HAP-1 (cell line): ENCODE results near the gene BTBD7.

Experiments used
- DNase-seq, 2 experiments: peaks; one replicate each; pipeline ENCODE4 v3.0.0-alpha.2; 2016 to 2020; ENCODE audit warnings: low spot score in 2 of 2
- H3K27me3 ChIP-seq: fragments of 250-450 bp; sonication (Bioruptor Pico); 2 replicates; pipeline ENCODE4 v1.5.1; 2020; ENCODE audit warnings: low read depth, mild to moderate bottlenecking, moderate library complexity
- H3K36me3 ChIP-seq: fragments of 250-450 bp; sonication (Bioruptor Pico); replicated peaks from 2 replicates; pipeline ENCODE4 v1.5.1; 2020; ENCODE audit warnings: mild to moderate bottlenecking
- H3K4me1 ChIP-seq: fragments of 250-450 bp; sonication (Bioruptor Pico); 2 replicates; pipeline ENCODE4 v1.5.1; 2020; ENCODE audit warnings: mild to moderate bottlenecking
- H3K4me3 ChIP-seq: fragments of 250-450 bp; sonication (Bioruptor Pico); 2 replicates; pipeline ENCODE4 v1.5.1; 2020; ENCODE audit warnings: mild to moderate bottlenecking, moderate library complexity
- H3K9me3 ChIP-seq: fragments of 250-450 bp; sonication (Bioruptor Pico); 2 replicates; pipeline ENCODE4 v1.5.1; 2020; ENCODE audit warnings: mild to moderate bottlenecking, moderate library complexity
- in situ Hi-C: fragments of 300-500 bp; cut with MboI; formaldehyde crosslinking; loops from 3 replicates; pipeline ENCODE4 v1.14.3; 2020; ENCODE audit warnings: low sequenced_read_pairs, inconsistent platforms, mixed read lengths

Gene BTBD7

GRCh38 chr14:93343266-93343665 is 10.4 kb upstream of the BTBD7 start:
- Histone ChIP-seq H3K4me3 (no peak overlapping the region), H3K4me1 (peaks cover 25% of the 10 kb centered on the region), H3K9me3 (peaks cover 17% of the 10 kb centered on the region), H3K36me3 (peaks cover 6% of the 10 kb centered on the region; the same call in 1 of the 2 replicates), H3K27me3 (no peaks in the 10 kb centered on the region)
- in situ Hi-C loops: no loop called here
- DNase-seq: peak in 1 of 2 experiments; percentile 88

GRCh38 chr14:93337884-93338283 is 5.0 kb upstream of the BTBD7 start:
- Histone ChIP-seq H3K4me1 (peaks cover 21% of the 10 kb centered on the region), H3K27me3 (no peaks in the 10 kb centered on the region), H3K4me3 (no peak overlapping the region), H3K9me3 (peaks cover 15% of the 10 kb centered on the region), H3K36me3 (peaks cover 5% of the 10 kb centered on the region; the same call in 1 of the 2 replicates)
- DNase-seq: no peak
- in situ Hi-C loops: no loop called here

- H3K36me3 ChIP-seq: no peaks in the 10 kb centered on the region
- no peaks in the 10 kb centered on the region for H3K27me3 ChIP-seq
- DNase-seq: no peak
- H3K9me3 ChIP-seq: peaks cover 13% of the 10 kb centered on the region
- H3K4me1 ChIP-seq: peaks cover 16% of the 10 kb centered on the region
- H3K4me3 ChIP-seq: no peak overlapping the region
- in situ Hi-C loops: no loop called here
Measured at GRCh38 chr14:93337143-93337753, 4.4 kb upstream of the BTBD7 start.

GRCh38 chr14:93333631-93334103 is 831 bp upstream of the BTBD7 start:
- no peaks in the 10 kb centered on the region for H3K27me3 ChIP-seq
- H3K9me3 ChIP-seq: peaks cover 4% of the 10 kb centered on the region
- in situ Hi-C loops: no loop called here
- H3K4me1 ChIP-seq: peaks cover 25% of the 10 kb centered on the region
- H3K36me3 ChIP-seq: no peaks in the 10 kb centered on the region
- H3K4me3 ChIP-seq: peak overlapping the region; percentile 61
- DNase-seq: no peak

GRCh38 chr14:93332397-93332852 is 411 bp downstream of the BTBD7 start:
- Histone ChIP-seq H3K9me3 (peaks cover 4% of the 10 kb centered on the region), H3K4me3 (peak overlapping the region; percentile 61), H3K27me3 (no peaks in the 10 kb centered on the region), H3K4me1 (peaks cover 25% of the 10 kb centered on the region), H3K36me3 (no peaks in the 10 kb centered on the region)
- DNase-seq: peak; percentile 24 to 70
- in situ Hi-C loops: no loop called here

- DNase-seq: peak in 1 of 2 experiments; percentile 22
- Histone ChIP-seq H3K4me3 (peak overlapping the region; percentile 61), H3K36me3 (no peaks in the 10 kb centered on the region), H3K9me3 (peaks cover 4% of the 10 kb centered on the region; the same call in 1 of the 2 replicates), H3K4me1 (peaks cover 25% of the 10 kb centered on the region), H3K27me3 (no peaks in the 10 kb centered on the region)
- in situ Hi-C loops: no loop called here
Measured at GRCh38 chr14:93331728-93332396, 974 bp downstream of the BTBD7 start.

GRCh38 chr14:93331002-93331727 is 1.7 kb downstream of the BTBD7 start:
- Histone ChIP-seq H3K9me3 (no peaks in the 10 kb centered on the region), H3K4me3 (peak overlapping the region; percentile 61), H3K27me3 (no peaks in the 10 kb centered on the region), H3K4me1 (peaks cover 25% of the 10 kb centered on the region), H3K36me3 (no peaks in the 10 kb centered on the region)
- DNase-seq: peak in 1 of 2 experiments; percentile 34
- in situ Hi-C loops: no loop called here

GRCh38 chr14:93330609-93331000 is 2.2 kb downstream of the BTBD7 start:
- in situ Hi-C loops: no loop called here
- DNase-seq: no peak
- H3K27me3 ChIP-seq: no peaks in the 10 kb centered on the region
- no peaks in the 10 kb centered on the region for H3K9me3 ChIP-seq
- H3K4me3 ChIP-seq: no peak overlapping the region
- peaks cover 25% of the 10 kb centered on the region for H3K4me1 ChIP-seq
- no peaks in the 10 kb centered on the region; the same call in 1 of the 2 replicates for H3K36me3 ChIP-seq

DNA sequence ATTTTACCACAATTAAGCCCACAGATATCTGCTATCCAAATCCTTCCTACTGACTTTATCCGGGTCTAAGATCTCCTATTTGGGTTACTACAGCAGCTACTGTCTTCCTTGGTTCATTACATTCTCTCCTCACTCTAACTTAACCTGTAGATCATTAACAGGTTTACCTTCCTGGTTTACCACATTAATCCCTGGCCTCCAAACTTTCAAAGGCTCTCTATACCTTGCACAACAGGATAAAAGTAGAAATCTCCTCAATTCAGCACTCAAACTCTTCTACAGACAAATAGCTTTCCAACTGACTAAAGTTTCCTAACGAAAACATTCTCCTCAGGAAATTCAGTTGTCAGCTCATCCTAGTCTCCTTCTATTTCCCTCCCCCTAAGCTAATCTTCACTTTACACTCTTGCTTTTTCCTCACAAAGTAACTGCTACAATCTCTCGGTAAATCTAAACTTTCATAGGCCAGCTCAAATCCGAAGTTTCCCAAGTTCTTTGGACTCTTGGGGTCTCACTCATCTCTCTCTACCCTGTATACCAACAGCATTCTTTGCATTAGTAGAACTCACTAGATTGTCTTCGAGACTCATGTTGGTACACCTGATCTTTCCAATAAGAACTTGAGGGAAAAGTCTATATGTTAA is 2.7 kb downstream of the BTBD7 start:
- no peaks in the 10 kb centered on the region for H3K9me3 ChIP-seq
- H3K27me3 ChIP-seq: no peaks in the 10 kb centered on the region
- no peak overlapping the region for H3K4me3 ChIP-seq
- DNase-seq: no peak
- in situ Hi-C loops: no loop called here
- peaks cover 25% of the 10 kb centered on the region for H3K4me1 ChIP-seq
- H3K36me3 ChIP-seq: no peaks in the 10 kb centered on the region; the same call in 1 of the 2 replicates

DNA sequence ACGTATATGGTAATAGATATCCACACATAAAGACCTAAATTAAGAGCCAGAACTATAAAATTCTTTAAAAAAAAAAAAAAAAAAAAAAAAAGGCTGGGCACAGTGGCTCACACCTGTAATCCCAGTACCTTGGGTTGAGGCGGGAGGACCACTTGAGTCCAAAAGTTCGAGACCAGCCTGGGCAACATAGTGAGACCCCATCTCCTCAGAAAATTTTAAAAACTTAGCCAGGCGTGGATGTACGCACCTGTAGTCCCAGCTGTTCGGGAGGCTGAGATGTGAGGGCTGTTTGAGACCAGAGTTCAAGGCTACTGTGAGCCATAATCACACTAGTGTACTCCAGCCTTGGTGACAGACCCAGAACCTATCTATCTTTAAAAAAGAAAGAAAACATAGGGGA is 4.3 kb downstream of the BTBD7 start:
- no peak overlapping the region for H3K4me3 ChIP-seq
- peaks cover 9% of the 10 kb centered on the region for H3K4me1 ChIP-seq
- H3K9me3 ChIP-seq: no peaks in the 10 kb centered on the region
- no peaks in the 10 kb centered on the region for H3K27me3 ChIP-seq
- H3K36me3 ChIP-seq: no peaks in the 10 kb centered on the region; the same call in 1 of the 2 replicates
- no peak for DNase-seq
- in situ Hi-C loops: no loop called here

- Histone ChIP-seq H3K36me3 (no peaks in the 10 kb centered on the region; the same call in none of the 2 replicates), H3K27me3 (no peaks in the 10 kb centered on the region), H3K9me3 (no peaks in the 10 kb centered on the region), H3K4me3 (no peak overlapping the region), H3K4me1 (peaks cover 6% of the 10 kb centered on the region; the same call in 1 of the 2 replicates)
- no peak for DNase-seq
- in situ Hi-C loops: no loop called here
Measured at GRCh38 chr14:93326196-93326595, 6.6 kb downstream of the BTBD7 start.

DNA sequence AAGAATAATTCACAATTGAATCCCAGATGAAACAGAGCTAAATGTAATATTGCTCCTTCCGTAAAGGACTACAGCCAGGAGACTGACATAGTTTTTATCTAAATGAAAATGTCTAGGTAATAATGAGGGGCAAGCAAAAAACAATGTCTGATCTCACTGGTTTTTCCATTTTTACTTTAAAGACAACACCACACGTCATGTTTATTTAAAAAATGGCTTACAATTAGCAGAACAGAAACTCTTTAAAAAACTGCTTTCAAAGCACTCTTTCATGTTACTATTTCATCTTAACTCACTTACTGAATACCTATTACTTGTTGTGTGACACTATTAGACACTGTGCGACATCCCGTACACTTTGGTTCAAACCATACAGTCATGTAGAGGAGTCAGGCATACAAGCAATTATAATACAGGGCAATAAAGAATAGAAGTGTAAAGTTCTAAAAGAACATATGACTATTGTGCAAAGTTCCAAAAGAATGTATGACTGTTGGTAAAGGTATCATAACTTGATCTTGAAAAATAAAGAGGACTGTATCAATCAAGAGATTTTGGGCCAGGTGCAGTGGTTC is 9.1 kb downstream of the BTBD7 start:
- Histone ChIP-seq H3K4me3 (no peak overlapping the region), H3K36me3 (no peaks in the 10 kb centered on the region; the same call in none of the 2 replicates), H3K4me1 (peaks cover 5% of the 10 kb centered on the region; the same call in 1 of the 2 replicates), H3K27me3 (no peaks in the 10 kb centered on the region), H3K9me3 (no peaks in the 10 kb centered on the region)
- DNase-seq: no peak
- in situ Hi-C loops: no loop called here

DNA sequence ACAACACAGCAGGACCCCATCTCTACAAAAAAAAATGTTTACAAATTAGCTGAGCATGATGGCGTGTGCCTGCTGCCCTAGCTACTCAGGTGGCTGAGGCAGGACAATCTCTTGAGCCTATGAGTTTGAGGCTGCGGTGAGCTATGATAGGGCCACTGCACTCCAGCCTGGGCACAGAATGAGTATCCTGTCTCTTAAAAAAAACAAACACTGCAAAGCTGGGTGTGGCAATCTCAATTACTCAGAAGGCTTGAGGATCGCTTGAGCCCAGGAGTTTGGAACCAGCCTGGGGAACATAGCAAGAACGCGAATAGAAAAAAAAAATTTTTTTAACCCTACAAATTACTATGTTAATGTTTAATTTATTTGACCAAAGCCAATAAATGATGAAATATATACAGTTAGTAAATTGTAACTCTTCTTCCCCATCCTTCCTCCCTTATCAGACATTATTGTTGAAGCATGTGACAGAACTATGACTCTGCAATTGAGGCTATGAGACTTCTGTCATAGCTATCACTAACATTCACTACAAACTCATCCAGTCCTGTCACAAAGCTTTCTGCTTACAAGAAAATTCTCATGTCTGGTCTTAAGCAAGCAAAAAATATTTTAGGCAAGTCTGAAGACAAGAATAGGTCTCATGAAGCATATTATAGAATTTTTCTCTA is 9.8 kb downstream of the BTBD7 start:
- H3K9me3 ChIP-seq: no peaks in the 10 kb centered on the region
- H3K36me3 ChIP-seq: no peaks in the 10 kb centered on the region; the same call in none of the 2 replicates
- in situ Hi-C loops: no loop called here
- H3K4me1 ChIP-seq: peaks cover 11% of the 10 kb centered on the region
- H3K27me3 ChIP-seq: no peaks in the 10 kb centered on the region
- no peak for DNase-seq
- no peak overlapping the region for H3K4me3 ChIP-seq
